ENCODE measurements around the gene CBR3.

The CBR3 gene

DNA sequence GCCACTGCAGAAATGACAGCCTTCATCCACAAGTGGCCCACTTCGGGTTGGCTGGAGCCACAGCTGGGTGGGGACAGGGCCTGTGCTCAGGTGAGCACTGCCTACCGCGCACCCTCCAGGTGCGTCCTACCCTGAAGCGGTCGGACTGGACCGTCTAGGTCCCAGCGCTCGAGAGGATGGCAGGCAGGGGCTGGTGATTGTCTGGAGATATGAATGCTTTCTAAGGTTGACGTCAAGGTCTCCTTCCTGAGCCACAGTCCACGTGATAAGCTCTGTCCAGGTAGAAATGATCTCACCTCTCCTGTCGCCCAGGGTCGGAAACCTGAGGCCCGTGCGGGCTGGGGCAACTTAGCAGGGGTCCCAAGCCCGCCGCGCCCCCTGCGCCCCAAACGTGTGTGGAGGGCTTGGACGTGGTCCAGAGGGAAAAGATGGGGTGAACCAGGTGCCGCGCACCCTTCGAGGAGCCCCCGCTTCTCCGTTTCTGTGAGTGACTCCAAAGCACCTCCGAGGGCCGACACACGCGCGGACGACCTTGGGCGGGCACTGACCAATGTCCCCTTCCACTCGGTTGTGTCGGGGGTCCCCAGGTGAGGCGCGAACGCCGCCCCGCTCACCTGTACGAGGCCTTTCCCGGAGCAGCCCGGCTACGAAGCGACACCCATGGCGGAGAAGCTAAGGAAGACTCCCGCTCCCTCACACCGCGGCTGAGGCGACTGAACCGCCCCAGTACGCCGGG lies 20.9 kb downstream of the CBR3 start:
- no peak for DNase-seq (ENCODE audit: low read depth in 3 of 3)

GRCh38 chr21:36156339-36156814 lies 21.5 kb downstream of the CBR3 start:
- peak; percentile 99 for DNase-seq (ENCODE audit: low read depth in 3 of 3)

DNA sequence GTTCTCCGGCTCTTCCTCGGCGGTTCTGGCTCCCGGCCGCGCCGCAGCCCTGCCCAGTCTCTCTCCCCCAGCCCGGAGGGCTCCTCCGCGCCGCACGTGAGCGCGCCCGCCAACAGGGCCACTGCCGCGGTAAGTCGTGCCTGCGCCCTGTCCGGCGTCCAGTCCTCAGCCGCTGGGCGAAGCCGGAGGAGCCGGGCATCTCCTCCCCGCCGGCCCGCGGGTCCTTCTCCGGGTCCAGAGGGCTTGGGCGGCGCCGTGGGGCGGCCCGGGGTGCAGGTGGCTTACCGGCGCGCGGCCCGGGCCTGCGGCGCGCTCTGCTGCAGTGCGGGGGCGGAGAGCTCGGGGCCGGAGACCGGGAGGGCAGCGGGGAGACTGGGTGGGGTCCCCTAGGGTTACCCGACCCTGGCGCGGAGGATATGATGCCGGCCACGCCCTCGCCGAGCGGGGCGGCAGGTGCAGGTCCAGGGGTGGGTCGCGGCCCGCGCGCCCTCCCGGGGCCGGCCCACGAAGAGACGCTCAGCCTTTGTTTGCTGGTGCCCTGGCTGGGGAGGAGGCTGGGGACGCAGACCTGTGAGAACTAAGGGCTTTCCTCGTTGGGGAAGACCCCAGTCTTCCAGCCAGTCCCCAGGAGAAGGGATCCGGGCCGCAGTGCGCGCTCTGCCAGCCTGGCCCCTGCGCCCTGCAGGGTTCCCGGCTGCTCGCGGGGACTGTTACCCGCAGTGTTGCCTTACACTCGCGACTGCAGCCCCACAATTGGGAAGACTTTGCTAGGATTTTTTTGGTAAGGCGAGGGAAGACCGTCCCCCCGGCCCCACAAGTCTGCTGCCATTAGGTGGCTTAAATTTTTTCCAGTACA lies 22.2 kb downstream of the CBR3 start, which contains the start of gene DOP1B:
Gene DOP1B (plus strand): TSS at position 10 of the 856 bp plus-strand sequence. CDS start 7,910 bp downstream, outside the sequence.
- peak in 1 of 3 donors; percentile 40 for DNase-seq (ENCODE audit: low read depth in 3 of 3)

DNA sequence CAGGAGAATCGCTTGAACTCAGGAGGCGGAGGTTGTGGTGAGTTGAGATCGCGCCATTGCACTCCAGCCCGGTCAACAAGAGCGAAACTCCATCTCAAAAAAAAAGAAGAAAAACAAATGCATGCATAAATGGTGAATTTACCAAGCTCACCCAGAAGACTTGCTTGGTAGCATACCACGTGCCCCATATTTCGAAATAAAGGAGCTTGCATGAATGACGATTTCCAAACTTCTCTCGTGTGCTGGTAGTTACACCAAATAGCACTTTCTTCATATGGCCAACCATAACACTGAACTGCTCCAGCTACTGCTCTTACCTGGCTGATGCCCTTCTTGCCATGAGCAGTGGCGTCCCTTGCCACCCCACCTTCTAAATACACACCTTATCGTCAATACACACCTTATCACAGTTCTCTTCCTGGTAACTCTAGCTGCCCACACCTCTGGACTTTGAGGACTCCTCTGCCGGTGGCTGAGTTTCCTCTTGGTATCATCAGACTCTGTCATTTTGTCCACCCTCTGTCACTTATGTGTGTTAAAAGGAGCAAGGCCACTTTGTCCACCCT lies 24.6 kb downstream of the CBR3 start:
- no peak for DNase-seq (ENCODE audit: low read depth in 3 of 3)

- no peak for DNase-seq (ENCODE audit: low read depth in 3 of 3)
Measured at GRCh38 chr21:36160850-36161178, 25.9 kb downstream of the CBR3 start.

DNA sequence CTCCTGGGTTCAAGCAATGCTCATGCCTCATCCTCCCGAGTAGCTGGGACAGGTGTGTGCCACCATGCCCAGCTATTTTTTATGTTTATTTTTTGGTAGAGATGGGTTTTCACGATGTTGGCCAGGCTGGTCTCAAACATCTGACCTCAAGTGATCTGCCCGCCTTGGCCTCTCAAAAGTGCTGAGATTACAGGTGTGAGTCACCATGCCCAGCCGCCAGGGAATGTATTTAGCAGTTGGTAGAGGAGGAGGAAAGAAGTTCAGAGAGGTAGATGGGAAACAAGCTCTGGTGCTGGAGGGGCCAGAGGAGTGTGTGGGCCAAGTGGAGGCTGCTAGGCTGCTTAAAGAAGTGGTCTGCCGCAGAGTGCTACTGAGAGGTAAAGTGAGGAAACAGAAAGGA lies 27.8 kb downstream of the CBR3 start:
- DNase-seq (ENCODE audit: low read depth in 3 of 3): no peak

DNA sequence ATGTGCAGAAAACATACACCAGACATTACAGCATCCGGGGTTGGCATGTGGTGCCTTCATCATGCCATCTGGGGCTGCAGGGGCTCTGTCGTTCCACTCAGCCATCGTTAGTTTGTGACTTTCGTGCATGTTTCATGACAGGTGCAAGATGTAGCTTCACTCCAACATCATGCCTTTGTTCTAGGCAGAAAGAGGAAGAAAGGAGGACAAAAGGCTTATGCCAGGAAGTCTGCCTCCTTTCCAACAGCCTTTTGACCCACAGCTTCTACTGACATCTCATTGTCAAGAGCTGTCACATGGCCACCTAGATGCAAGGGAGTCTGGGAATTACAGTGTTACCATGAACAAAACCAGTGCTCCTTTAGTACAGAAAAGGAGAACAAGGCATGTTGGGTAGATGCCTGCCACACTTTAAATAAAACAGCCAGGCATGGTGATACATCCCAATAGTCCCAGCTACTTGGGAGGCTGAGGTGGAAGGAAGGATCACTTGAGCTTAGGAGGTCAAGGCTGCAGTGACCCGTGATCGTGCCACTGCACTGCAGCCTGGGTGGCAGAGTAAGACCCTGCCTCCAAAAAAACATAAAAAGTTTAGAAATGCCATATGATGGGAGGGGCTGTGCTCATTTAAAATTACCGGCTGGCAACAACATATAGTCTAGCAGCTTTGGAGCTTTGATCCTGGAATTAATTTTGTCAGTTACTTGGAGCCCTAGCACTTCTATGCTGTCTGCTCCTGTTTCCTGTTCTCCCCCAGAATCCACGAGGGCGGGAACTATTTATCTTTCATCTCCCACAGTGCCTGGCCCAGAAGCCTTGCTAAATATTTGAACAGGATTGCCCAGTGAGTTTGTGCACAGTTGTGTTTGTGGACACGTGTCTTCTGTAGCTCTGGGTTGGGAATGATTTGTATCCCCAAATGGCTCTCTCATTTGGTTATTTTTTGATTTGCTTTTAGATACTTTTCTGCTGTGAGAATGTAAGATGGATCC lies 29.2 kb downstream of the CBR3 start:
- no peak for DNase-seq (ENCODE audit: low read depth in 3 of 3)

- DNase-seq (ENCODE audit: low read depth in 3 of 3): no peak
Measured at GRCh38 chr21:36165356-36165755, 30.5 kb downstream of the CBR3 start.

DNA sequence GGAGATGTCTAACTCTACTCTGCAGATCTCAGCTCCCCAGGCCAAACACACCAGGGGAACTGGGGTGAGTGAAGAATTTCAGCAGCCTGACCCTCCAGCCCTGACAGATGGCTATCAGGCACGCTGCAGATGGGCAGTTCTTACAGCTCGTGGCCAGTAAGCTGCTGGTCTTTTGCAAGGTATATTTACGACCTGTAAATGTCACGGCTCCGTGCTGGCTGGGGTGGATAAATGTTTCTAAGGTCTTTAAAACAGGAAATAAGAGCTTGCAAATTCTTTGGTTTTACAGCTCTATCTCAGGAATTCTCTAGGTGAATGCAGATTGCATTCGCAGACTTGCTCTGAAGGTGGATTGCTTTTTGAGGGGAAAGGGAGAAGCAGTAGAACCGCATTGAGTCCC lies 31.8 kb downstream of the CBR3 start:
- no peak for DNase-seq (ENCODE audit: low read depth in 3 of 3)

GRCh38 chr21:36167541-36167940 lies 32.7 kb downstream of the CBR3 start:
- no peak for DNase-seq (ENCODE audit: low read depth in 3 of 3)

GRCh38 chr21:36169470-36170128 lies 34.7 kb downstream of the CBR3 start:
- no peak for DNase-seq (ENCODE audit: low read depth in 3 of 3)

- no peak for DNase-seq (ENCODE audit: low read depth in 3 of 3)
Measured at GRCh38 chr21:36170823-36171222, 35.9 kb downstream of the CBR3 start.

DNA sequence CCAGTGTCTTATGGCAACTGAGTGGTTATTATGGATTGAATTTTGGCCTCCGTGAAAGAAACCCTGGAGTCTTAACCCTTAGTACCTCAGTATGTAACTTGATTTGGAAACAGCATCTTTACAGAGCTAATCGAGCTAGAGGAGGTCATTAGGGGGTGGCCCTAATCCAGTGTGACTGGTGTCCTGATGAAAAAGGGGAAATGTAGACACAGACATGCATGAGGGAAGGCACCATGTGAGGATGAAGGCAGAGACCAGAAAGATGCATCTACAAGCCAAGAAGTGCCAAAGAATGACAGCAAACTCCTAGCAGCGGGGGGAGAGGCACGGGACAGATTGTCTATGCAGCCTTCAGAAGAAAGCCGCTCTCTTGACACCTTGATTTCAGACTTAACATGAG lies 36.5 kb downstream of the CBR3 start:
- no peak for DNase-seq (ENCODE audit: low read depth in 3 of 3)

GRCh38 chr21:36171741-36172331 lies 37.0 kb downstream of the CBR3 start:
- DNase-seq (ENCODE audit: low read depth in 3 of 3): no peak

DNA sequence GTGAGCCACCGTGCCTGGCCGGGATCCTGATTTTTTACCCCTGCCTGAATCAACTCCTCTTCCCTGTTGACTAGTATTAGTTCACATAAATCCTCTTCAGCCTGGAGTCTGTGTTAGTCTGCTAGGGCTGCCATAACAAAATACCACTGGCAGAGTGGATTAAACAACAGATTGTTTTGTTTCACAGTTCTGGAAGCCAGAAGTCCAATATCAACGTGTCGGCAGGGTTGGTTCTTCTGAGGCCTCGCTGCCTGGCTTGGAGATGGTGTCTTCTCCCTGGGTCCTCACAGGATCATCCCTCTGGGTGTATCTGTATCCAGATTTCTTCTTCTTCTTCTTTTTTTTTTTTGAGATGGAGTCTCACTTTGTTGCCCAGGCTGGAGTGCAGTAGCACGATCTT lies 39.9 kb downstream of the CBR3 start:
- DNase-seq (ENCODE audit: low read depth in 3 of 3): no peak

GRCh38 chr21:36175771-36176565 lies 41.1 kb downstream of the CBR3 start:
- no peak for DNase-seq (ENCODE audit: low read depth in 3 of 3)

GRCh38 chr21:36178349-36178748 lies 43.5 kb downstream of the CBR3 start:
- DNase-seq (ENCODE audit: low read depth in 3 of 3): no peak

DNA sequence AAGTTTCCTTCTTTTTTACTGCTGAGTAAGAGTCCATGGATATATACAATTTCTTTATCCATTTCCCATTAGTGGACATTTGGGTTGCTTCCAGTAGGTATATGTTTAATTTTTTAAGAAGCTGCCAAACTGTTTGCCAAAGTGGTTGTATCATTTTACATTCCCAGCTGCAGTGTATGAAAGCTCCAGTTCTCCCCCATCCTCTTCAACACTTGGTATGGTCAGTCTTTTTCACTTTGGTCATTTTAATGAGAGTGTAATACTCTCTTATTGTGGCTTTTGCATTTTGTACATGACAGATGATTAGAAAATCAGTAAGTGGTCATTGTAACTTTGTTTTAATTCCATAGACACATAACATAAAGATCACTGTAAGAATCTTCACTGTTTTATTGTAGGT lies 44.3 kb downstream of the CBR3 start:
- DNase-seq (ENCODE audit: low read depth in 3 of 3): no peak

- DNase-seq (ENCODE audit: low read depth in 3 of 3): no peak
Measured at GRCh38 chr21:36180963-36181362, 46.1 kb downstream of the CBR3 start.

Data from stimulated activated CD4-positive, alpha-beta T cell treated with anti-CD3 and anti-CD28 coated beads, TNF-alpha, amount 100 ng/mL, for 48 hours (primary cell).